GM18507 (cell line): Measurements from ENCODE around the gene ADA.
A peak's percentile ranks its signal among the peaks of the same experiment; 100 is the strongest.
"Not testable (repeated sequence)": the region's sequence is repeated elsewhere in the genome, so short reads cannot be mapped to it uniquely, and the experiment has no call there.

Experiments used
- DNase-seq: peaks from one replicate; pipeline ENCODE4 v3.0.0; 2011; ENCODE audit warnings: low read depth; ENCODE audit not compliant: insufficient read length; ENCODE audit errors: extremely low spot score
- FAIRE-seq: peaks from 2 replicates; lab custom pipeline; 2011; peaks lifted over from hg19 to GRCh38; lab: Jason Lieb, UNC

ADA gene

DNA sequence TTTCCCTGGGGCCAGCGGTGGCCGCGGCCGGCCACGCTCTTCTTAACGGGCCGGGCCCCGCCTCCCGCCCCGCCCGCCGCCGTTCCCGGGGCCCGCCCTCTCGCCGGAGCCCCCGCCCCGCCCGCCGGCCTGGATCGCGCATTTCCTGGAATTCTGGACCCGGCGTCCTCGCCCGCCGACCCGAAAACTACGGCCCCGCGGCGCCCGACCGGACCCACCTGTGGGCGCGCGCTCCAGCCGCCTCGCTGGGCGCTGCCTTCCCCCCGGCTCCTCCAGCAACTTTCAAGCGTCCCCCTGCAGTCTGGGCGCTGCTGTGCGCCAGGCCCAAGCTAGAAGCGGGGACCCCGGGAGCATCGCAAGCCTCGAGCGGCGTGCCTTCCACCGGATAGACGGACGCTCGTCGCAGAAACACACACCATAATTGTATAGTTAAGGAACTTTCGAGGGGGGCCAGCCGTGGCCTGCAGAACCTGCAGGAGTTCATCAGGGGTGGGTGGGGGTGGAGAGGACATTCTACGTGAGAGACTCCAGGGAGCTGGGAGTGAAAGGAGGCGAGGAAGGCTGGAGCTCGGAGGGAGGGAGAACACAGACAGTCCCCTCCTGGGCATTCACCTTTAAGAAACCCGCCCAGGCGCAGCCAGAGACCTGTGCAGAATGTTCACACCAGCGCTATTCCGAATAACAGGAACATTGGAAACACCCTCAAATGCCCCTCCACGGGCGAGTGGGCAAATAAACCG lies at the start of gene ADA:
ADA (minus strand) TSS at position 16 of the 740 bp plus-strand sequence. CDS start 92 bp downstream, outside the sequence.
- FAIRE-seq (peak; percentile 26), DNase-seq (no peak)

DNA sequence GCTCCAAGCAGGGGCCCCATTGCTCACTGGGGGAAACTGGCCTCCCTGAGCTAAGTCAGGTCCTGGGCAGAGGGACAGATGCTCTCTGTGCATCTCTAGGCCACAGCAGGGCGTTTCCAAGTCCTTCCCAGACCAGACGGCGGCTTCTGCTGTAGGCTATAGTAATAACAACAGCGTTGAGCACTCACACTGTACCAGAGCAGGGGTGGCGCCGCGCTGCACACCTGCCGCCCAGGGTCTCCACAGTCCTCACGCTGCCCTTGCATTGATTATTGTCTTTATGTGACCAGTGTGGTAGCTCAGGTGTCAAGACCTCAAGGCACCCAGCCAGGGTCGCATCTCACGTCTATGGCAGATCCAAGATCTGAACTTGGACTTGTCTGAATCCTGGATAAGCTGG lies 48.8 kb upstream of the ADA start:
- DNase-seq: no peak
- no peak for FAIRE-seq

- FAIRE-seq: no peak
Measured at GRCh38 chr20:44698351-44698750, 46.9 kb upstream of the ADA start.

GRCh38 chr20:44697041-44697440 lies 45.5 kb upstream of the ADA start:
- FAIRE-seq, DNase-seq: not testable (repeated sequence)

More at GRCh38 chr20:44698351-44698750, 46.9 kb upstream of the ADA start:
- no peak for DNase-seq

DNA sequence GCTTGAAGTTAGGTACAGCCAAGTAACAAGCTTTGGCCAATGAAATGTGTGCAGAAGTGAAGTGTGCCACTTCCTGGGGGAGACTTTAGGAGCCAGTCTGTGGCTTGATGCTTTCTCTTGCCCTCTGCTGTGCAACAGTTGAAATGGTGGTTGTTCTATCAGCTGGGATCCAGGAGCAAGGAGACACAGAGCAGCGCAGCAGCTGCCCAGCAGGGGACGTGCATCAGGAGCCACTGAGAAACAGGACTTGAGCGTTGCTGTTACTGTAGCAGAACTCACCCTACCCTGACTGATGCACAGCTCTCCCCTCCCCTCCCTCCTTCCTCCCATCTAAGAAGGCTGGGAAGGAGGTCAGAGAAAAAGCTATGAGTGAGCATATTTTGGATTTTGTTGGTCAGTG lies 44.8 kb upstream of the ADA start:
- FAIRE-seq: no peak
- no peak for DNase-seq

- FAIRE-seq: no peak
Measured at GRCh38 chr20:44695674-44696300, 44.3 kb upstream of the ADA start.

GRCh38 chr20:44695295-44695673 lies 43.8 kb upstream of the ADA start:
- no peak for DNase-seq
- no peak for FAIRE-seq

More at GRCh38 chr20:44695674-44696300, 44.3 kb upstream of the ADA start:
- no peak for DNase-seq

DNA sequence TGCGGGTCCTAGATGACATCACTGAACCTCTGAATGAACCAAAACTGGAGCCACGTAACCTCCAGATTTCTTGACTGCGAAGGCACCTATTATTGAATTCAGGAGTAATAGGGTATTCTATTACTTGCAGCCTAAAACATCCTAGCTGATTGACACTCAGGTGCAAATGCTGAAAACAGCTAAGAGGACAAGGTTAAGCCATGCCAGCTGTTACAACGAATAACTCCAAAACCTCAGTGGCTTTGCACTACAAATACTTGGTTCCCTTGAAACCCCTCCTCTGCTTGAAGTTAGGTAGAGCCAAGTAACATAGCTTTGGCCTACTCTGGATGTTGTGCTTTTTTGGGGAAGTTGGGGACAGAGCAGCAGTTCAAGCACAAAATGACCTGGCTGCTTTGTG lies 42.7 kb upstream of the ADA start:
- FAIRE-seq (no peak), DNase-seq (no peak)

DNA sequence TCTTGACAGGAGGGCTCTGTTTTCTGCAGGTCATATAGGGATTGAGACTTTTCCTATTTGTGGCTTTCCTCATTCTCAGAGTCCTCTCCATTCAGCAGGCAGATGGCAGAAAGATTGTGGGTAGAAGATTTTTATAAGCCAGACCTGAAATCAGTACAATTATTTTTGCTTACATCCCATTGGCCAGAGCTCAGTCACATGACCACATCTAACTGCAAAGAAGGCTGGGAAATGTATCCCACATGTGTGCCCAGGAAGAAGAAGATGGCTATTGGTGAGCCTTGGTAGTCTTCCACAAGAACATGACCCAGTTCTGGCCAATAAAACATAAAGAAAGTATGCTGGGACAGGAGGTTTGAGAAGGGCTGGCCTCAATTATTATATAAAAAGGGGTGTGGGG lies 42.1 kb upstream of the ADA start:
- DNase-seq (no peak), FAIRE-seq (no peak)

DNA sequence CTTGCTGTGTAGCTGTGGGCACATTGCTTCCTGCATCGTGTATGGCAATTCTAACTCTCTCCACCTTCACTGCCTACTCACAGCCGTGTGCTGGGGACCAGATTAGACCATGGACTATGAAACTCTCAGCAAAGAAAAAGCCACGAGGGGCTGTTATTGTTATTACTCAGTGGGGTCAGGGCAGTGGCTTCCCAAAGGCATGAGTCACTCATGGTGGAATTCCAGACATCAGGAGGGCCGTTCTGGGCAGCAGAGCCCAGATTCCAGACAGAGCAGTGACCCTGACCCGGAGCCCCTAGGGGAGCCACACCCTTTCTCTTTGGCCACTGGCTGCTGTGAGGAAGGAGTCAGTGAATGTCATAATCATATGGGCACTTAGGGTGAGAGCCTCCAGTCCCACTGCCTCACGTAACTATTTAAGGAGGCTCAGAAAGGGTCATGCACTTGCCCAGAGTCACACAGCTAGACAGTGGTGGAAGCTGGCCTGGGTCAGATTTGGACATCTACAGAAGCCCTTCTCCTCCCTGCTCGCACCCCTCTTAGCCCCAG lies 41.5 kb upstream of the ADA start:
- no peak for FAIRE-seq
- DNase-seq: no peak

DNA sequence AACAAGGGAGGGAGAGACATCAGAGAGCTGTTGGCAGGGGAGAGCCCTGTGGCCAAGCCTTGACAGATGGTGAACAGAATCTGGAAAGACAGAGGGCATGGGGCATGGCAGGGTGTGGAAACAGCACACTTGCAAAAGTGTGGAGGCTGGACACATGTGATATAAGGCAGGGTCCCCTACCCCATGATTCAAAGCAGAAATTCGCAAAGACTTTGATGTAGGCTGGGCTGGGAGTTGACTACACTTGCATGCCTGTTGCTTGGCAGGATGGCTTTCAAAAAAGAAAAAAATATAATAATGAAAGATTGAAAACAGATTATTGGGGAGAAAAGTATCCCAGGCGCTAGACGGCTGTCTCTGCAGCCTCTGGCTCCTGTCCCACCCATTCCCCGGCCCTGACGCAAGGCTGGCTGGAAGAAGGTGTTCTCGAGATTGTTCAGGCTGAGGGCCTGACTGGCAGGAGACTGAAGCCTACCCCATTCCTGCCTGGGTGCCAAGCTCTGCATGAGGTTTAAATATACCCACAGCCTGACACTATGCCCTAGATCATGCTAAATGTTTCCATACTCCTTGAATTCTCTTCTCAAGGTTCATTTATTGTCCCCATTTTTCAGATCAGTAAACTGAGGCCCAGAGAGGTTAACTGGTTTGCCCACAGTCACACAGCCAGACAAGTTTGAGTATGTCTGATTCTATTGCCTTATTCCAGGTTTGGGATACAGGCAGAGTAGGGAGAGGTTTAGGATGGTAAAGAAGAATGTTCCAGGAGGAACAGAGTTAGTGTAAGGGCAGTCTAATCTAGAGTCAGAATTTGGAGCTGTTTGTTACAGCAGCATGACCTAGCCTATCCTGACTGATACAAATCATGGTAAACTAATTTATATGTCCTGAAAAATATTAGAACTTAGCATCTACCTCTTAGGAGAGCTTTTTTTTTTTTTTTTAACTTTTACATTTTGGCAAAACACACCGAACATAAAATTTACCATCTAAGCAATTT lies 40.2 kb upstream of the ADA start:
- DNase-seq (no peak), FAIRE-seq (no peak)

- DNase-seq (no peak), FAIRE-seq (no peak)
Measured at GRCh38 chr20:44690781-44691423, 39.4 kb upstream of the ADA start.

- DNase-seq (no peak), FAIRE-seq (no peak)
Measured at GRCh38 chr20:44689809-44690208, 38.3 kb upstream of the ADA start.

- DNase-seq (no peak), FAIRE-seq (no peak)
Measured at GRCh38 chr20:44688053-44688625, 36.6 kb upstream of the ADA start.

DNA sequence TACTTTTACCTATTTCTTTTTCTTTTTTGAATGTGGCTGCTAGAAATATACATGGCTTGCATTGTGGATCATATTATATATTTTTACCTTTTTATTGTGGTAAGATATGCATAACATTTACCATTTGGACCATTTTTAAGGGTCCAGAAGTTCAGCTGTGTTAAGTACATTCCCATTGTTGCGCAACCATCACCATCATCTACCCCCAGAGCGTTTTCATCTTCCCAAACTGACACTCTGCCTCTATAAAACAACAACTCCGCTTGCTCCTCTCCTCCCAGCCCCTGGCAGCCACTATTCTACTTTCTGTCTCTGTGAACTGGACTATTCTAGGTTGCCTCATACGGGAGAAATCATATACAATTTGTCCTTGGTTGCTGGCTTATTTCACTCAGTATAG lies 35.4 kb upstream of the ADA start:
- DNase-seq: no peak
- no peak for FAIRE-seq

DNA sequence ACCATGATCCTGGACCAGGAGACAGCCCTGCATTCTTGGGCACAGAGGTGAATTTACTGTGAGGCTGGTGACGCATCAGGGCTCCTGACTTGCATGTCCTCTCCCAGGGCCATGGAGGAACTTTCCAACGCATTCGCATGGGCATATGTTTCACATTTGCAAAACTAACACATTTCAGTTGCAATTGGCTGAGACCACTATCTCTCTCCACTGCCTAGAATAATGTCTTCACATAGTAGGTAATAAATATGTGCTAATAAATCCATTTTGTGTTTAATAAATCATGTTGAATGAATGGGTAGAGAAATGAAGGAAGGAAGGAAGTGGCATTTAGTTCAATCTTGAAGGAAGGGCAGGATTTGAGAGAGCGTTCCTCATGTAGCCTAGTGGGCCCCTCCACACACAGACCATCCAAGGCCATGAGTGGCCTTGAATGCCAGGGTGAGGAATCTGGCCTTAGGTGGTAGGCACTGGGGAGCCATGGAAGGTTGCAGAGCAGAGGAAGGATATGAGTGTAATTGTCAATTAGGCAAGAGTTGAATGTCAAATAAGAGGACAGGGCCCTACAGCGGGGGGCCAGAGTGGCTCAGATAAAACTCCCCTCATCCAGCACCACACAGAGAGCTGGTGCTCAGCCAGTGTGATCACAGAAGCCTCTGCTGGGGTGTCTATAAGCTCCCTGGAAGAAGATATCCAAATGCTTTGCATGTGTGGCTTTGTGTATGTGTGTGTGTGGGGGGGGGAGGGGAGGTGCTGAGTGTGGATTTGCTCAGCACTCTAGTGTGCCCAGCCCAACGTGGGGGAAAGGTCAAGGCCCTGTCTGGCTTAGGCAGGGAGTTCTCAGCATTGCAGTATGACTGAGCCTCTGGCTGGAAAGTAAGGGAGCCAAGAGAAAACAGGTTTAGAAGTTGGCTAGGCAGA lies 32.8 kb upstream of the ADA start:
- no peak for DNase-seq
- FAIRE-seq: no peak

DNA sequence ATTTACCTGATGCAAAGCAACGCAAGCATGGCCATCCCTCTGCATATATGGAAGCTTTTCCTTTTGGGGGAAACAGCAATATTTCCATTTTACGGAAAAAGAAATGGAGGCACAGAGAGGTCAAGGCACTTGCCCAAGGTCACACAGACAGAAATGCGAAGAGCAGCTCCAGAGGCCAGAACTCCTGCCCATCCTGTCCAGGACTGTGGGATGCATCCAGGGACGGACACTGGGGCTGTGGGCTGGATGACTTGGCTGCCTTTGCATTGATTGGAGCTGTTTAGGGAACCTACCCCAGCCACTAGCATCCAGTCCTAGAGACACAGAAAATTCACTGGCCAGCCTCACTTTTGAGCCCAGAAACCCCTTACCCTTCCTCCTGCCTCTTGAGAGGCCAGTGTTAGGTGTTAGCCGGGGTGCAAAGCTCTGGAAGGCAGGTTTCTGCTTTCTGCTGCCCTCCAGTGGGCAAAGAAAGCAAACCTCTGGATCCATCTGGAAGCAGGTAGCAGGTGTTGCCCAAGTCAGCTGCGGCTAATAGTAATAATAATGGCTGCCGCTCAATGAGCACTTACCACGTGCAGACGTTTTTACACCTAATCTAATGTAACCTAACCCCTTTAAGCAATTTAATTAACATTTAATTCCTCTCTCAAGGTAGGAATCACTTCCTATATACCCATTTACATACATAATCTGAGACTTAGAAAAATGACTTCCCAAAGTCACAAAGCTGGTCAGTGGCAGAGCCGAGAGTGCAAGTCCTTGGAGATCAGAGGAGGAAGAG lies 32.0 kb upstream of the ADA start:
- peak; percentile 77 for FAIRE-seq

More for the DNA sequence above, 32.0 kb upstream of the ADA start:
- DNase-seq: peak; percentile 72
